Measurements from ENCODE around the gene SH2D6.
"Not testable (repeated sequence)": the region's sequence is repeated elsewhere in the genome, so short reads cannot be mapped to it uniquely, and the experiment has no call there.

Gene SH2D6

GRCh38 chr2:85470850-85471800 is 52.6 kb downstream of the SH2D6 start:
- peak; percentile 80 for DNase-seq (ENCODE audit: low spot score)

- DNase-seq (ENCODE audit: low spot score) = no peak
Measured at GRCh38 chr2:85472261-85472660, 53.7 kb downstream of the SH2D6 start.

GRCh38 chr2:85475799-85476490 is 57.4 kb downstream of the SH2D6 start:
- no peak for DNase-seq (ENCODE audit: low spot score)

DNA sequence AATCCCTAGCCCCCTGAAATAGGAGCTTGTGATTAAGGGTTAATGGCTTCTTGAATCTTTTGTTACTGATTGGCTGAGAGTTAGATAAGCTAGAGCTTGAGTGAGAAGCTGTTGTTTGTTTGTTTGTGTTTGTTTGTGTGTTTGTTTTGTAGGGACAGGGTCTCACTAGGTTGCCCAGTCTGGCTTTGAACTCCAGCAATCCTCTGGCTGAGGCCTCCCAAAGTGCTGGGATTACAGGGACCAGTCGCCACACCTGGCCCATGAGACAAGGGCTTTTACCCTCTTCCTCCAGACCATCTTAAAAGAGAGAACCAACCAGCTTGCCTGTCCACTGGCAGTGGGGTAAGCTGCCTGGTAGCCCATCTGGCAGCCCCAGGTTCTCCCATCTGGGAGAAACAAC is 58.1 kb downstream of the SH2D6 start:
- no peak for DNase-seq (ENCODE audit: low spot score)

GRCh38 chr2:85477884-85478283 is 59.4 kb downstream of the SH2D6 start:
- DNase-seq (ENCODE audit: low spot score) = no peak

GRCh38 chr2:85481818-85482777 is 63.6 kb downstream of the SH2D6 start:
- DNase-seq (ENCODE audit: low spot score) = no peak

GRCh38 chr2:85484615-85485014 is 66.1 kb downstream of the SH2D6 start:
- DNase-seq (ENCODE audit: low spot score) = not testable (repeated sequence)

DNA sequence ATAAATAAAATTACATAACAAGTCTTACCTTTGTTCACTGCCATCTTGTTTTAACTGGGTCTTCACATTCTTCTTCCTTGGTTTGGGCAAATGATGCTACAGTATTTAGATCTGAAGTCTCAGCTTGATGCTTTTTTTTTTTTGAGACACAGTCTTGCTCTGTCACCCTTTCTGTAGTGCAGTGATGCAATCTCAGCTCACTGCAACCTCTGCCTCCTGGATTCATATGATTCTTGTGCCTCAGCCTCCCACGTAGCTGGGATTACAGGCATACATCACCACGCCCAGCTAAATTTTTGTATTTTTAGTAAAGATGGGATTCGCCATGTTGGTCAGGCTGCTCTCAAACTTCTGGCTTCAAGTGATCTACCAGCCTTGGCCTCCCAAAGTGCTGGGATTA is 67.3 kb downstream of the SH2D6 start:
- DNase-seq (ENCODE audit: low spot score) = no peak

Data from SW480 (cell line).